GM19452 (cell line): ENCODE measurements around the gene COASY.
A peak's percentile ranks its signal among the peaks of the same experiment; 100 is the strongest.

Experiments
- ATAC-seq: cut with Tn5 transposase; IDR thresholded peaks from one replicate; pipeline ENCODE4 v1.9.1; 2021; ENCODE audit not compliant: unreplicated experiment

COASY gene

DNA sequence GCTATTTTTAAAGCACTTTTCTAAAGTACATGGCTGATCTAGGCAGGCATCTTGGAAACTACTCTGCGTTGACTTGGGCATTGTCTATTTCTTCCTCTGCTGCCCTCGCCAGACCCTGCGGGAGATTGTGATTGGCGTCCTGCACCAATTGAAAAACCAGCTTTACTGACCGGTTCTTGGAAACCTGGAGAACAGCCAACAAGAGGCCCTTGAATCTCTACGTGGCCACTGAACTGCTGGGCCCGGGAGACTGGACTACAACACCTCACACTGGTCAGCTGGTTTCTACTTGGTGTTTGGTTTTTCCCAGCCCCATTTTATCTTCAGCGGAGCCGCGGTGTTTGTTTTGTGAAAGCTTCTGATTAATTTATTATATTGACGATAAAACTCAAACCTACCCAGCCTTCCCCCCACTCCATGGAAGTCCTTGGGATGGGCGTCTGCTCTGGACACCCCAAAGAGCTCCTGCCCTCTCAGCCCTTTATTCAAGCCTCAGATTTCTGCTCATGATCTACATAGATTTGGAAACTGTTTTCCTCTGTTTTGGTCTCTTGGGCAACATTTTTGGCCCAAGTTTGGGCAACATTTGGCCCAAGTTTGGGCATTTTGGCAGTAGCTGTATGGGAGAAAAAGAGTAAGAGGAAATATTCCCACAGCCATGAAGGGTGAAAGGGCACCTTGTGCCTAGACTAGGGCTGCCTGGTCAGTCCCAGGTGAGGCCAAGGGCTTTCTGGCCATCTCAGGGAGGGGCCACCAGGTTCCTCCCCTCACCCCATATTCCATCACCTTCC is 9.7 kb downstream of the COASY start:
- ATAC-seq, result no peak

- no peak for ATAC-seq
Measured at GRCh38 chr17:42573095-42573494, 11.1 kb downstream of the COASY start.

GRCh38 chr17:42574463-42574862 is 12.5 kb downstream of the COASY start:
- no peak for ATAC-seq

- ATAC-seq, result no peak
Measured at GRCh38 chr17:42577140-42577531, 15.2 kb downstream of the COASY start.

- ATAC-seq, result peak; percentile 55
Measured at GRCh38 chr17:42577532-42578281, 15.8 kb downstream of the COASY start, which contains the start of gene PSMC3IP. PSMC3IP (minus strand) TSS chr17:42577729; CDS start chr17:42577686, 43 bp downstream.

- peak; percentile 42 for ATAC-seq
Measured at GRCh38 chr17:42578282-42578869, 16.4 kb downstream of the COASY start.

GRCh38 chr17:42579794-42580551 is 18.0 kb downstream of the COASY start:
- ATAC-seq, result no peak

DNA sequence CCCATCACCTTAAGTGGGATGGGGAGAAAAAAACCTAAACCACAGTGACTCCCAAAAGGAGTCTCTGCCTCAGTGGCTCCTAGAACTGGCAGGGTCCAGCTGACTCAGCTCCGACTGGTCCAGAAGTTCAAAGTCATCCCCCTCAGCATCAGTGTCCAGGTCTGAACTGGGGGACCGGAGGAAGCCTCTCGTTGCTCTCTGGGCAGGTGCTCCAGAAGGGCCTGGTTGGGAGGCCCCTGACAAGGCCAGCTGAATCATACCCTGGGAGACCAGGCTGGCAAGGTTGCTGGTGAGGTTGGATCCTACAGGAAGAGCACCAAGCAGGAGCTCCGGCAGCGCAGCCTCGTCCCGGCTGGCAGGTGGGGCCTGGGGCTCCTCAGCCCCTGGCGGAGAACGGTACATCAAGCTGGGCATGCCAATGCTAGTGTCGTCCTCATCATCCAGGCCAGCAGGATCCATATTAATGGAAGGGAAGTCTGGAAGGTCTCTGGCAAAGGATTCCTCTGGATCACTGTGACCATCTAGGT is 19.9 kb downstream of the COASY start:
- no peak for ATAC-seq

GRCh38 chr17:42584880-42585279 is 22.9 kb downstream of the COASY start:
- ATAC-seq, result no peak

GRCh38 chr17:42585353-42585752 is 23.4 kb downstream of the COASY start:
- no peak for ATAC-seq

- no peak for ATAC-seq
Measured at GRCh38 chr17:42586514-42587230, 24.7 kb downstream of the COASY start.

DNA sequence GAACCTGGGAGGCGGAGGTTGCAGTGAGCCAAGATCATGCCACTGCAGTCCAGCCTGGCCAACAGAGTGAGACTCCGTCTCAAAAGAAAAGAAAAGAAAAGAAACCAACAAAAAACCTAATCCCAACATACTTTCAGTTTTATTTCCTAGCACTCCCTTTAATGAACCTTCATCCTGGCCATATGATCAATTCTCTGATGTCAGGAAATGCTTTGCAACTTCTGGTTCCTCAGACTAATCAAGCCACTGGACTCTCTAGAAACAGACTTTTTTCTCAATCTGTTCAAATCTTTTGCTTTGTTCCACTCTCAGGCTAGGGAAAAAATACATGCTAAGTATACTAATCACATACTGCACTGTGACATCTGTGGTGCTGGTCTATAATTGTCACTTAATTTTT is 28.9 kb downstream of the COASY start:
- no peak for ATAC-seq

DNA sequence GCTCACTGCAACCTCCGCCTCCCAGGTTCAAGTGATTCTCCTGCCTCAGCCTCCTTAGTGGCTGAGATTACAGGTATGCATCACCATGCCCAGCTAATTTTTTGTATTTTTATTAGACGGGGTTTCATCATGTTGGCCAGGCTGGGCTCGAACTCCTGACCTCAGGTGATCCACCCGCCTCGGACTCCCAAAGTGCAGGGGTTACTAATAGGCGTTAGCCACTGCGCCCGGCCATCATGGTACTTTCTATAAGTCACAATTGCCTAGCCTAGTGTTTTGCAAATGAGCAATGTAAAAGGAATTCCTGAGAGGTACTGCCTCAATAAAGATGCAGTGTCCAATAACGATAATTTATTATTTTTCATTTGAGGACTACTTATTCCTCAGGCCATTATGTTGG is 29.5 kb downstream of the COASY start:
- ATAC-seq, result no peak

DNA sequence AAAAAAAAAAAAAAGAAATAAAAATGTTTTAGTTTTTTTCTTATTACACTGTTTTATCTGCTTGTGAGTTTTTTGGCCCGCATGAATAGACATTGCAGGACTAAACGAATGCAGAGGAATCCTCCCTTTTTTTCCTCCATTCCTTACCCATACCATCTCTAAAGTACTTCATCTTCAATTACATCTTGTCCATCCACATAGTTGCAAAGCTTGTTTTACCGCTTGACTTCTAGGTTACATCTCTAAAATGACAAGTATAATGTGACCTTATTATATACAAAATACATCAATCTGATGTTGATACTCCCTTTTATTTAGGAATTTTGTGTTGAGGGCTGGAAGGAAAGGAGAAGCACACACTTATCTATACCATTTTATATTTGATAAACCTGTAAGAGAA is 34.4 kb downstream of the COASY start:
- ATAC-seq, result no peak

GRCh38 chr17:42598905-42599304 is 37.0 kb downstream of the COASY start:
- ATAC-seq, result no peak

- no peak for ATAC-seq
Measured at GRCh38 chr17:42603318-42603717, 41.4 kb downstream of the COASY start.

GRCh38 chr17:42607769-42608168 is 45.8 kb downstream of the COASY start:
- ATAC-seq, result no peak

GRCh38 chr17:42608305-42609181 is 46.6 kb downstream of the COASY start:
- ATAC-seq, result peak; percentile 38

DNA sequence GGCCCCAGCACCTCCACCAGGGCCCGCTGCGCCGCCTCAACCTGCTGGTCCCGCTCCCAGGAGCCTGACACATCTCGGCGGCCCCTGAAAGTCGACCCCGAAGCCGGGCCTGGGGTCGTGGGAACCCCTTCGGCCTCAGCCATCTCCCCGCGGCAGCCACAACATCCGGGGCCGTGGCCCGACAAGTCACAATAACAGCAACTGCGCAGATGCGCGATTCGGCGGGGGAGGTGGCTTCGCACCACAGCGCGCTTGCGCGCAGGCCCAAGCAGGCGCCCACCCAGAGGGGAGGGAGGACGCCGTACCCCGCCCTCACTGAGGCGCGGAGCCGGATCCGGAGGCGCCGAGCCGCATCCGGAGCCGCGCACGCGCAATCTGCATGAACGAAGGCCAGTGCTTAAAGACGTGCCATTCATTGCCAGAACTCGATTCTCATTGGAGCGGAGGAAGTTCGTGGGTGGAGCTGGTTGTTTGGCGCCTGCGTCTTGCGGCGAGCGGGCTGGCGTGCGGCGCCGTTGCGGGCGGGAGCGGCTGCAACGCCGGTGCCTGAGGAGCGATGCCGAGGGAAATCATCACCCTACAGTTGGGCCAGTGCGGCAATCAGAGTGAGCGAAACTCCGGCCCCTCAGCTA is 47.4 kb downstream of the COASY start, which contains the start of the genes RETREG3 and TUBG1:
Gene RETREG3 (minus strand): TSS at position 193 of the 632 bp plus-strand sequence. CDS start 50 bp downstream, at position 143.
Gene TUBG1 (plus strand): TSS at position 502 of the 632 bp plus-strand sequence. CDS start 55 bp downstream, at position 557.
- ATAC-seq, result peak; percentile 85
